ENCODE results near the gene PACSIN3. TPM values are rescaled to one million over a fixed set of nuclear protein-coding genes. Genes with fewer than 3 reads are reported as not detected.
A peak's percentile ranks its signal among the peaks of the same experiment; 100 is the strongest.

The PACSIN3 gene
- total RNA-seq, 1 donor from 2014 or later: 57.4 TPM

- H3K36me3 ChIP-seq (ENCODE audit: control insufficient read depth, insufficient read depth, low read length): peaks cover 3% of the 10 kb centered on the region
- peak; percentile 82 for DNase-seq (ENCODE audit: low read depth)
- no peaks in the 10 kb centered on the region for H3K27me3 ChIP-seq (ENCODE audit: control insufficient read depth, insufficient read depth, low read length)
- peak within 1 kb of the TSS; percentile 97 for H3K4me3 ChIP-seq (ENCODE audit: low read depth, low read length)
- no peak for TF ChIP-seq CTCF (IDR thresholded peaks at IDR 0.05; ENCODE audit: insufficient read depth, low read length, poor library complexity, severe bottlenecking)
These were observed 9.7 kb downstream of the PACSIN3 start, which contains the start of gene ARFGAP2 for GRCh38 chr11:47176328-47177228. Gene ARFGAP2, minus strand, starts transcription at chr11:47176879. Its CDS starts 26 bp downstream, at chr11:47176853.

- peaks cover 3% of the 10 kb centered on the region for H3K36me3 ChIP-seq (ENCODE audit: control insufficient read depth, insufficient read depth, low read length)
- no peak for TF ChIP-seq CTCF (IDR thresholded peaks at IDR 0.05; ENCODE audit: insufficient read depth, low read length, poor library complexity, severe bottlenecking)
- H3K4me3 ChIP-seq (ENCODE audit: low read depth, low read length): peak overlapping the region; percentile 97
- H3K27me3 ChIP-seq (ENCODE audit: control insufficient read depth, insufficient read depth, low read length): no peaks in the 10 kb centered on the region
- no peak for DNase-seq (ENCODE audit: low read depth)
These were observed 10.4 kb downstream of the PACSIN3 start for GRCh38 chr11:47175746-47176327.

GRCh38 chr11:47172740-47173336, 13.4 kb downstream of the PACSIN3 start:
- TF ChIP-seq CTCF (IDR thresholded peaks at IDR 0.05; ENCODE audit: insufficient read depth, low read length, poor library complexity, severe bottlenecking): no peak
- Histone ChIP-seq H3K4me3 (ENCODE audit: low read depth, low read length) (no peak overlapping the region), H3K36me3 (ENCODE audit: control insufficient read depth, insufficient read depth, low read length) (peaks cover 5% of the 10 kb centered on the region), H3K27me3 (ENCODE audit: control insufficient read depth, insufficient read depth, low read length) (no peaks in the 10 kb centered on the region)
- DNase-seq (ENCODE audit: low read depth): no peak

- peaks cover 6% of the 10 kb centered on the region for H3K36me3 ChIP-seq (ENCODE audit: control insufficient read depth, insufficient read depth, low read length)
- no peaks in the 10 kb centered on the region for H3K27me3 ChIP-seq (ENCODE audit: control insufficient read depth, insufficient read depth, low read length)
- no peak for DNase-seq (ENCODE audit: low read depth)
- no peak overlapping the region for H3K4me3 ChIP-seq (ENCODE audit: low read depth, low read length)
- no peak for TF ChIP-seq CTCF (IDR thresholded peaks at IDR 0.05; ENCODE audit: insufficient read depth, low read length, poor library complexity, severe bottlenecking)
These were observed 14.4 kb downstream of the PACSIN3 start for GRCh38 chr11:47171856-47172255.

GRCh38 chr11:47171061-47171838, 15.0 kb downstream of the PACSIN3 start:
- DNase-seq (ENCODE audit: low read depth): no peak
- no peak overlapping the region for H3K4me3 ChIP-seq (ENCODE audit: low read depth, low read length)
- H3K36me3 ChIP-seq (ENCODE audit: control insufficient read depth, insufficient read depth, low read length): peaks cover 6% of the 10 kb centered on the region
- no peak for TF ChIP-seq CTCF (IDR thresholded peaks at IDR 0.05; ENCODE audit: insufficient read depth, low read length, poor library complexity, severe bottlenecking)
- no peaks in the 10 kb centered on the region for H3K27me3 ChIP-seq (ENCODE audit: control insufficient read depth, insufficient read depth, low read length)

Measured in kidney epithelial cell (primary cell).